Right forelimb (tissue), 1 donor: ENCODE results near the gene HMCN2.
A peak's percentile ranks its signal among the peaks of the same experiment; 100 is the strongest.

ENCODE experiments used
- DNase-seq: peaks from one replicate; pipeline ENCODE4 v3.0.0-alpha.2; 2018

Gene HMCN2

GRCh38 chr9:130438382-130438981 lies 172.9 kb downstream of the HMCN2 start:
- no peak for DNase-seq

- no peak for DNase-seq
These were observed 175.5 kb downstream of the HMCN2 start for GRCh38 chr9:130441031-130441430.

GRCh38 chr9:130442746-130443455 lies 177.3 kb downstream of the HMCN2 start:
- DNase-seq: no peak

DNA sequence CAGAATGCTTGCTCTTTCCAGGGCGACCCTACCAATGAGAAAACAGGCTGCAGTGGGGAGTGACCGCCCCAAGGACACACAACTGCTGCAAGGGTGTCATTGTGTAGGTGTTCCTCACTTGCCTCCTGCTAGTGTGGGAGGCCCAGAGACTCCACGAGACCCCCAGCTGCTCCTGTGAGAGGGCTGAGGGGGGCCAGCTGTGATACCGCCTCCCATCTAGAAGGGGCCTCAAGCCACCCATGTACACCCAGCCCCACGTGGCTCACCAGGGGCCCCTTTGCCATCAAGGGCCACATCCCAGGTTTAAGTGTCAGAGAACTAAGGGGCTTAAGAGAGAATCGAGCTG lies 177.9 kb downstream of the HMCN2 start:
- DNase-seq: no peak

- DNase-seq: no peak
These were observed 178.4 kb downstream of the HMCN2 start for GRCh38 chr9:130443840-130444492.

GRCh38 chr9:130444565-130445221 lies 179.1 kb downstream of the HMCN2 start, which contains the start of gene ASS1:
ASS1 (plus strand) TSS chr9:130444961; CDS start chr9:130452229, 7,268 bp downstream.
- peak; percentile 76 for DNase-seq

DNA sequence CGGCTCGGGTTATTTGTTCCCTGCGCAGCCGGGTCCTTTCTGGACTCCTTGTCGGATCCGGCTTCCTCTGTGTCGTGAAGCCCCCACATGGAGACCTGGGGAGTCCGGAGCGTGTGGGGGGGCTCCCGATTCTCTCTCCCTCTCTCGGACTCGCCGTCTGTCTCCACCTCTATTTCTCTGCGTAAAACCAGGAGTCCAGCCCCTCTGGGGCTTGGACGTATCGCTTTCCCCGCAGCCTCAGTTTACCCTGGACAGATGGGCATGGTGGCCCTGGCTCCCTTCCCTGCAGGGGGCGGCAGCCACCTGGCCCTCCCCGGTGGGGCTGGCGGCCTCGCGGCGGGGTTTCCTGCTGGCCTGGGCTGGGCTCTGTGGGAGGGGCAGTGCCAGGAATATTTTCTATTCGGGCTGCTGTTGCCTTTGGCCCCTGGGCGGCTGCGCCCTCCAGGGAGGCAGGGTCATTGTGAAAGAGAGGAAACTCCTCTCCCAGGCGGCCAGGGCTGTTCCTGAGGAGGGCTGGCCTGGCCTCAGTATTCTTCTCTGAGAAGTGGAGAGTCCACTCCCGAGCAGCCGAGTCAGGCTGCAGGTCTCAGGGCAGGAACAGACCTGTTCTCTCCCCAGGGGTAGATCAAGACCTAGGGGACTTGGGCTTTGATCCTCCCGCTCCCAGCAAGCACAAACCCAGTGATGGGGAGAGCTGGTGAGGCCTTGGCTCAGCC lies 179.9 kb downstream of the HMCN2 start:
- DNase-seq: peak; percentile 62

- peak; percentile 88 for DNase-seq
These were observed 180.7 kb downstream of the HMCN2 start for GRCh38 chr9:130446101-130446861.

GRCh38 chr9:130447193-130447816 lies 181.7 kb downstream of the HMCN2 start:
- no peak for DNase-seq

DNA sequence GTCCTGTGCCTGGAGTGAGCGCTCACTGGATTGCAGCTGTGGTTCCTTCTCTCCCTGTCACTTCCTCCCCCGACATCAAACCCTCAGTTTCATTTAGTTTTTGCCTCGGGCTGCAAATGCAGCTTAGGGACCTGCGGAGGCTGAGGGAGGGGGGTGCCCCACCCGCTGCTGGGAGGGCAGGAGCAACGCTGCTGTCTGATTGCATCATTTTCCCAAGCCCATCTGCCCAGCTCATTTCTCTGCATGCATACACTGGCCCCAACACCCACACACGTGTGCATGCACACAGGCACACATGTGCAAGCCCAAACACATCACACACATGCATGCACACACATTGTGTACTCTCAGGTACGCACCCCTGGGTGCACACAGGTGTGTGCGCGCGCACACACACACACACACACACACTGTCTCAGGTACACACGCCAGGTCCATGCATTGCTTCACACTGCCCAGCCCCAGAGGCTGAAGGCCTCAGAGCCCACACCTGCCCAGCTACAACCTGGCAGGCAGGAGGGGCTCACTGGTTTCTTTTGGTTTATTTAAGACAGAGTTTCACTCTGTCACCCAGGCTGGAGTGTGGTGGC lies 182.6 kb downstream of the HMCN2 start:
- DNase-seq: no peak

DNA sequence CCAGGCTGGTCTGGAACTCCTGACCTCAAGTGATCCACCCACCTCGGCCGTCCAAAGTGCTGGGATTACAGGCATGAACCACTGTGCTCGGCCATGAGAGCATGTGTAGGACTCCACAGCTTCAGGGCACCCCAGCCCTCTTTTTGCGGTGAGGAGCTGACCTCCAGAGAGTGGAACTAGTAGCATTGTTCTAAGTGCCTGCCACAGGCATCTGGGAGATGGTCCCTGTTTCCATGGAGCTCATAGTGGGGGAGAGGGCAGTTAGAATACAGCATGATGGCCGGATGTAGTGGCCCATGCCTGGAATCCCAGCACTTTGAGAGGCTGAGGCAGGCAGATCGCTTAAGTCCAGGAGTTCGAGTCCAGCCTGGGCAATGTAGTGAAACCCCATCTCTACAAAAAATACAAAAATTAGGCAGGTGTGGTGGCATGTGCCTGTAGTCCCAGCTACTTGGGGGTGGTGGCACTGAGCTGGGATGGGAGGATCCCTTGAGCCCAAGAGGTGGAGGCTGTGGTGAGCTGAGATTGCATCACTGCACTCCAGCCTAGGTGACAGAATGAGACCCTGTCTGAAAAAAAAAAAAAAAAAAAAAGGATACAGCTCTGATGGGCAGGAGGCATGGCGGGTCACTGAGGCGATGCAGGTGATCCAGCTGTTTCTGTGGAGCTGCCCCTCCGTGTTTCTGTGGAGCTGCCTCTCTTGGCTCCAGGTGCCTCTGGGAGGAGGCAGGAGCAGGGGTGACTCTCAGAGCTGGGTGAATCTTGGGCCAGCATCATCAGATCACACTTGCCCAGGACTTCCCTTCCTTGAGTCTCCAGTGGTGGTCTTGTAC lies 183.4 kb downstream of the HMCN2 start:
- no peak for DNase-seq

DNA sequence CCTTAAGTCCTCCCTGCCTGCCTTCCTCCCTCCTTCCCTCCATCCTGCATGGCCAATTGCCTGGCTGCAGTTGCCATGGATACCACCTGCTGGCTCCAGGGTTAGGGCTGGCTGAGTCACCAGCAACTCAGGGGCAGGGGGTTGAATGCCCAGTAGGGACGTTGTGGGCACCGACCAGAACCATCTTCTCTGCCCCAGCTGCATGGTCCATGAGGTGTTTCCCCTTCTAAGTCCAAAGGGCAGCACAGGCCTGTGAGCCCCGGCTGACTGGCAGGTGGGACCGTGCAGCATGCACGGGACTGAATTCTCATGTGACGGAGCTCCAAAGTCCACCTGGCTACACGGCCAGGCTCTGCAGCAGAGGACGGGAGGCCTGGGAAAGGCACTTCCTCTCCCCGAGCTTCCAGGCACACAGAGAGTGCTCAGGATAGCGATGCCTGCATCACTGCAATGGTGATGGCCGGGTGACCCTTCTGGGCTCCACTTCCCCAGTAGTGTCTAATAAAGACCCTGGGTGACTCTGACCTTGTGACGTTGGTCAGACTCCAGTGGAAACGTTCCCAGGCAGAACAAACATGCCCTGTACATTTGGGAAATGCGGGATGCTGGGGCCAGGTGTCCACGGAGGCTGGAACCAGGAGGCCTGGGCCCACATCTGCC lies 184.9 kb downstream of the HMCN2 start:
- DNase-seq: no peak

- no peak for DNase-seq
These were observed 185.4 kb downstream of the HMCN2 start for GRCh38 chr9:130451004-130451390.

DNA sequence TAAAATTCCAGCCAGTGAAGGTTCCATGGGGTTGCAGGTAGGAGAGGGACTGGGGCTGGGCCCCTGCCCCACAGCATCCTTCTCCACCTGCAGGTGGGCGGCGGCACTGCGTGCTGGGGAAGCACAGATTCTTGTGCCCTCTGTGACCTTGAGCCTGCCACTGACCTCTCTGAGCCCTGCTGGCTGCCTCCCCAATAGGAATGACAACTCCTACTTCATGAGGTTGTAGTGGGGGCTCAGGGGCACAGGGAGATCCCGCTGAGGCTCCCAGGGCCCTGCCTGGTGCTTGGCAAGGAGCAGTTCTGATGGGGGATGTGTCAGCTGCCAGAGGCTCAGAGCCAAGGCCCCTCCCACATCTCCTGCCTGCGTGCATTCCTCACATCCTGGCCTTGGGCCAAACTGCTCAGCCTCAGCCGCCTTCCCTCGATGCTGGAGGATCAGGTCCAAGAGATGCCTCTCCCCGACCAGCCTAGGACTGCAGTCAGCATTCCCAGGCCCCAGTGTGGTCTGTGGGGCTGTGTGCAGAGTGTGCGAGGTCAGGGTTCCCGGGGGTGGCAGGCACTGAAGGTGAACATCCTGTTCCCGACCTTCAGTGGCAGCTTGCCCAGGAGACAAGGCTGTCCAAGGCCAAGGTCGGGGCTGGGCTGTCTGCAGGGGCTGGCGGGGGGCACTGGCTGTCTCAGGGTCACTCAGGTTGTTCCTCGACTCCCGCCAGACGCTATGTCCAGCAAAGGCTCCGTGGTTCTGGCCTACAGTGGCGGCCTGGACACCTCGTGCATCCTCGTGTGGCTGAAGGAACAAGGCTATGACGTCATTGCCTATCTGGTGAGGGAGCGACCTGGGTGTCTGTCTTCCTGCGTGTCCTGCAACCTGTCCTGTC lies 186.2 kb downstream of the HMCN2 start:
- DNase-seq: peak; percentile 82

GRCh38 chr9:130452835-130453234 lies 187.3 kb downstream of the HMCN2 start:
- no peak for DNase-seq

DNA sequence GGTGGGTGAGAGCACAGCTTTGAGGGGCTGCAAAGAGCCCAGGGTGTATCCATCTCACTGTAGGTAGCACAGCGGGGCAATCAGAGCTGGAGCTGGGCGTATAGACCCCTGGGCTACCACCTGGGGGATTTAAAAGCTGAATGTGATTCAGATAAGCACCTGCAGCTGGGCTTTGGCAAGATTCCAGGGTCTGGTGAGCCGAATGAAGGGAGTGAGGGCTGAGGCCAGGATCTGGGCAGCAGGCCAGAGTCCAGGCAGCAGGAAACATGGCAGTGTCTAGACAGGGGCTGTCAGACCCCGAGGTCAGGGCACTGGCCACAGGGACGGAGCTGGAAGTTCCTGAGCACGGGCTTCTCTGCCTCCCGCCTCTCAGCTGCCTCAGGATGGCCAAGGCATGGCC lies 187.9 kb downstream of the HMCN2 start:
- DNase-seq: no peak

DNA sequence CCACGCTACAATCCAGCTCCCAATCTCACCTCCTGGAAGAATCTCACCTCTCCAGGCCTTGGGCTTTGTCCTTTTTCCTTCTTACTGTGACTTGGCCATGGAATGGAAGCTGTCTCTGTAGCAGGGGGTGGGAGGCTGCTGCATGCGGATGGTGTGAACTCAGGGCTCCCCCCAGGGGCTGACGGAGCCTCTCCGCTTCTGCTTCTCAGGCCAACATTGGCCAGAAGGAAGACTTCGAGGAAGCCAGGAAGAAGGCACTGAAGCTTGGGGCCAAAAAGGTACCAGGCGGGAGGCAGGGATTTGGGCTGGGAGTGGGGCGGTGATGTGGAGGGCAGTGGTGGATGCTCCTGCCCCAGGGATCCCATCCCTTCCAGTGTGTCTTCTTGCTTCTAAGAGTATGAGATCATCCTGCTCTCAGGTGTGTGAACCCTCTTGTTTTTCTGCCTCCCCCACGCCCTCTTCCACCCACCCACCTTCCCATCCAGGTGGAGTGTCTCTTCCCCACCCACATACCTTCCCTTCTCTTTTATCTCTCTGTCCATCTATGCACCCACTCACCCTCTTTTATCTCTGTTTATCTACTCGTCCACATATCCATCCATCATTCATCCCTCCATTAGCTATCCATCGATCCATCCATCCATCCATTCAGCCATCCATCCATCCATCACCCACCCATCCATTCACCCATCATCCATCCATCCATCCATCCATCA lies 188.7 kb downstream of the HMCN2 start:
- DNase-seq: no peak

- no peak for DNase-seq
These were observed 189.3 kb downstream of the HMCN2 start for GRCh38 chr9:130454812-130455325.
